ENCODE data around the gene CNTNAP2.

DNA sequence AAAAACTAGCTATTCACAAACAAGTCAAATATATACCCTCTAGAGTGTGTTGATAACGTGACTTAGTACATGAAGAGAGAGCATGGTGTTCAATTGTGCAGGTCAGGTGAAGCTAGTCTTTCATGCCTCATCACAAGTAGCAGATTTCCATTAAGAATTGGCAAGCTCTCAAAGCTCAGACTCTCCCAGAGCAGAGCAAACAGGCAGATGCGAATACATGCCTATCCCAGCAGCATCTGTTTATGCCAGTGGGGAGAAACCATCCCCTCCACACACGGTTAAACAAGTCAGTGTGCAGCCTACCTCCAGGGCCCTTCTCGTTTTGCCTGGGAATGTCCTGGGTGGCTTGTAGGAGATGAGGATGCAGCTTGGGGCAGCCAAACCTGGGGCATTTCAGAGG is 1941.5 kb downstream of the CNTNAP2 start:
- TF ChIP-seq POLR2A (IDR thresholded peaks at IDR 0.05; ENCODE audit: low read depth, low read length) (no peak), POLR2AphosphoS5 (IDR thresholded peaks at IDR 0.05; ENCODE audit: low read depth, low read length) (no peak), TAF1 (IDR thresholded peaks at IDR 0.05; ENCODE audit: low read depth, low read length) (no peak), PAX5 (IDR thresholded peaks at IDR 0.05; ENCODE audit: insufficient read depth, low read length, severe bottlenecking) (no peak)
